CD8-positive, alpha-beta memory T cell (primary cell): ENCODE results near the gene ITCH. TPM values are rescaled to one million over a fixed set of nuclear protein-coding genes. Genes with fewer than 3 reads are reported as not detected.
"Not testable (repeated sequence)": the region's sequence is repeated elsewhere in the genome, so short reads cannot be mapped to it uniquely, and the experiment has no call there.

ENCODE experiments used
- CTCF ChIA-PET: fragments of 350-600 bp; sonication (Branson Sonifier 250); formaldehyde crosslinking; loops from one replicate; lab custom pipeline; 2021; ENCODE audit warnings: antibody characterized with exemption; lab: Charles Lee
- POLR2A ChIA-PET: fragments of 350-600 bp; sonication (Branson Sonifier 250); formaldehyde crosslinking; loops from one replicate; lab custom pipeline; 2021; ENCODE audit warnings: antibody characterized with exemption; lab: Charles Lee
- DNase-seq, 5 donors: peaks; one replicate each; pipeline versions ENCODE4 v3.0.0 to v3.0.0-alpha.2; 2020 to 2022; ENCODE audit warnings: mixed read lengths in 1 of 5
- H3K27ac ChIP-seq: one replicate; pipeline ENCODE4 v1.7.0; 2013; ENCODE audit warnings: low read depth, mild to moderate bottlenecking, low read length, moderate library complexity
- H3K27me3 ChIP-seq: 2 replicates; pipeline ENCODE4 v1.7.0; 2013; ENCODE audit warnings: low read length, mild to moderate bottlenecking; ENCODE audit not compliant: insufficient read depth, poor library complexity, severe bottlenecking
- H3K36me3 ChIP-seq: 2 replicates; pipeline ENCODE4 v1.7.0; 2013; ENCODE audit warnings: mild to moderate bottlenecking, low read length, moderate library complexity; ENCODE audit not compliant: insufficient read depth
- H3K4me1 ChIP-seq: 2 replicates; pipeline ENCODE4 v1.7.0; 2013; ENCODE audit warnings: mild to moderate bottlenecking, low read length, moderate library complexity; ENCODE audit not compliant: insufficient read depth
- H3K4me3 ChIP-seq: 2 replicates; pipeline ENCODE4 v1.7.0; 2013; ENCODE audit warnings: mild to moderate bottlenecking, low read length
- H3K9me3 ChIP-seq: 2 replicates; pipeline ENCODE4 v1.7.0; 2013; ENCODE audit warnings: mild to moderate bottlenecking, low read length
- H3K27ac Mint-ChIP-seq, 8 donors: one replicate each; pipeline ENCODE4 v1.8.0; 2020 to 2021; ENCODE audit warnings: mixed read lengths in 8 of 8, mild to moderate bottlenecking in 6 of 8, inconsistent platforms in 3 of 8, moderate library complexity in 3 of 8
- H3K27me3 Mint-ChIP-seq, 2 donors: one replicate each; pipeline ENCODE4 v1.8.0; 2020 to 2021; ENCODE audit warnings: mixed read lengths in 2 of 2, mild to moderate bottlenecking in 1 of 2, moderate library complexity in 1 of 2
- H3K36me3 Mint-ChIP-seq, 3 donors: one replicate each; pipeline ENCODE4 v1.8.0; 2020 to 2021; ENCODE audit warnings: mixed read lengths in 3 of 3, inconsistent platforms in 1 of 3, mild to moderate bottlenecking in 1 of 3
- H3K4me1 Mint-ChIP-seq, 3 donors: one replicate each; pipeline ENCODE4 v1.8.0; 2020 to 2021; ENCODE audit warnings: mixed read lengths in 3 of 3, inconsistent platforms in 1 of 3, mild to moderate bottlenecking in 1 of 3
- H3K4me3 Mint-ChIP-seq, 7 donors: one replicate each; pipeline ENCODE4 v1.8.0; 2020 to 2021; ENCODE audit warnings: mixed read lengths in 7 of 7, mild to moderate bottlenecking in 6 of 7, moderate library complexity in 4 of 7, inconsistent platforms in 2 of 7
- H3K9me3 Mint-ChIP-seq, 5 donors: one replicate each; pipeline ENCODE4 v1.8.0; 2020 to 2022; ENCODE audit warnings: mixed read lengths in 5 of 5, mild to moderate bottlenecking in 3 of 5, moderate library complexity in 2 of 5, inconsistent platforms in 1 of 5
- polyA plus RNA-seq: library from polyadenylated mRNA; unstranded; fragments of 300-500 nt; fragmentation: Illumina TruSeq; gene quantifications from one replicate; pipeline ENCODE4 v1.2.3, GENCODE V29; 2021
- total RNA-seq, 2 experiments: library from RNA; stranded (reverse); gene quantifications; one replicate each; pipeline ENCODE4 v1.2.3, GENCODE V29; 2021

Gene ITCH
- total and polyA plus RNA-seq, 3 experiments from 2014 or later = 38.0 to 51.7 (median 45.6) TPM

DNA sequence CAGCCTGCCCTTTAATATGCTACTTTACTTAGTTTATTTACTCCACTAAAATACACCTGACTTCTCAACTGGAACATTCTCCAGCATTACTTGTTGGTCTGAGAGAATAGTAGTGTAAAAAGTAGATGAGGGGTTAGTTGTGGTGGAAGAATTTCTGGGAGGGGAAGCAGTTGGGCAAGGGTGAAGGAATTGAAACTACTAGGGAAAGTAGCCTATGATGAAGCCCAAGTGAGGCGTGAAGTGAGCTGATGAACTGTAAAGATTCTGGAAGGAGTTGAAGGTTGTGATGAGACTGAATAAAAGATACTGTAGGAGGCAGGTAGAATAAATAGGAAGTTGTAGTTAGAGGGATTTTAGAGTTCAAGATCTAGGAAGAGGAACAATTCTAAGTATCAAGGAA, 72.5 kb downstream of the ITCH start:
- ChIA-PET POLR2A (no interaction called here), CTCF (interaction anchor here (1.0 kb wide), 1 partner anchor 11 kb away, joined by 3 read pairs; no protein-coding TSS in a partner anchor)
- Mint-ChIP-seq H3K27me3 (no peaks in the 10 kb centered on the region), H3K27ac (peak overlapping the region in 6 of 8 donors; percentile 9 to 77 (median 64)), H3K9me3 (no peaks in the 10 kb centered on the region), H3K4me1 (peaks cover 3 to 22% (median 19%) of the 10 kb centered on the region in 3 donors), H3K36me3 (peaks cover 0 to 57% (median 15%) of the 10 kb centered on the region in 3 donors), H3K4me3 (no peak overlapping the region)
- no peak for DNase-seq
- Histone ChIP-seq H3K36me3 (peaks cover 19% of the 10 kb centered on the region), H3K4me3 (no peak overlapping the region), H3K9me3 (no peaks in the 10 kb centered on the region), H3K27ac (no peak overlapping the region), H3K27me3 (no peaks in the 10 kb centered on the region), H3K4me1 (no peaks in the 10 kb centered on the region)

DNA sequence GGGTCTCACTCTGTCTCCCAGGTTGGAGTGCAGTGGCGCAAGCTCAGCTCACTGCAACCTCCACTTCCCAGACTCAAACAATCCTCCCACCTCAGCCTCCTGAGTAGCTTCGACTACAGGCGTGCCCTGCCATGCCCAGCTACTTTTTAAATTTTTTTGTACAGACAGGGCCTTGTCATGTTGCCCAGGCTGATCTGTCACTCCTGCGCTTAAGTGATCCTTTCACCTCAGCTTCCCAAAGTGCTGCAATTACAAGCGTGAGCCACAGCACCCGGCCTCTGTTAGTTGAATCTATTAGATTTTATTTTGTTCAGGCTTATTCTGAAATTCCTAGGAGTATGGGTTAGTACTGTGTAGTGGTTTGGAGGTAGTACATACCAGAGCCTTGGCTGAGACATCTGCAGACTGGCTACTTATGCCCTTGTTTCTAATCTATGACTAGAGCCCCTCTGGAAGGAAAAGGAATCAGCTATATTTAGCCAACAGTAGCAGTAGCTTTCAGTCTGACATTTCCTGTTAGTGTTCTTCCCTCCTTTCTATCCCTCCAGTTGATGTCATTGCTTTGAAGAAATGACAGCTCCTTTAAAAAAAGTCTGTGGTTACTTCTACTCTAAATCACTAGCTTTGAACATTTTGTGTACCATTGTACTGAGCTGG, 74.4 kb downstream of the ITCH start:
- Mint-ChIP-seq H3K27me3 (no peaks in the 10 kb centered on the region), H3K4me1 (peaks cover 3 to 14% (median 13%) of the 10 kb centered on the region in 3 donors), H3K36me3 (peaks cover 4 to 63% (median 15%) of the 10 kb centered on the region in 3 donors), H3K27ac (peak overlapping the region in 5 of 8 donors; percentile 17 to 81 (median 30)), H3K4me3 (no peak overlapping the region), H3K9me3 (no peaks in the 10 kb centered on the region)
- no peak overlapping the region for H3K27ac ChIP-seq
- ChIA-PET POLR2A (no interaction called here), CTCF (interaction anchor here (1.5 kb wide), 1 partner anchor 124 kb away, joined by 3 read pairs; no protein-coding TSS in a partner anchor)
- peaks cover 29% of the 10 kb centered on the region for H3K36me3 ChIP-seq
- no peaks in the 10 kb centered on the region for H3K4me1 ChIP-seq
- H3K27me3 ChIP-seq = no peaks in the 10 kb centered on the region
- DNase-seq = no peak
- H3K9me3 ChIP-seq = no peaks in the 10 kb centered on the region
- no peak overlapping the region for H3K4me3 ChIP-seq

DNA sequence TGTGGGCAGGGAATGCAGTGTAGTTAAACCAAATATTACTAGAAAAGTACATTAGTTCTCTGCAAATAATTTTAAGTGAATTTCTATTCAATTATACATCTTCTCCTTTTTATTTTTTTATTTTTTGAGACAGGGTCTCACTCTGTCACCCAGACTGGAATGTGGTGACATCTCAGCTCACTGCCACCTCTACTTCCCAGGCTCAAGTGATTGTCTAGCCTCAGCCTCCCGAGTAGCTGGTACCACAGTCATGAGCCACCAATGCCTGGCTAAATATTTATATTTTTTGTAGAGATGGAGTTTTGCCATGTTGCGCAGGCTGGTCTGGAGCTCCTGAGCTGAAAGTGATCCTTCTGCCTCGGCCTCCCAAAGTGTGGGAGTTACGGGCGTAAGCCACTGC, 76.1 kb downstream of the ITCH start:
- Histone ChIP-seq H3K27me3 (no peaks in the 10 kb centered on the region), H3K27ac (no peak overlapping the region), H3K4me1 (no peaks in the 10 kb centered on the region), H3K9me3 (no peaks in the 10 kb centered on the region), H3K36me3 (peaks cover 29% of the 10 kb centered on the region), H3K4me3 (no peak overlapping the region)
- Mint-ChIP-seq H3K36me3 (peaks cover 4 to 70% (median 17%) of the 10 kb centered on the region in 3 donors), H3K4me3 (no peak overlapping the region), H3K27me3 (no peaks in the 10 kb centered on the region), H3K9me3 (no peaks in the 10 kb centered on the region), H3K4me1 (peaks cover 3 to 17% (median 16%) of the 10 kb centered on the region in 3 donors), H3K27ac (peak overlapping the region in 1 of 8 donors; percentile 17)
- ChIA-PET CTCF (no interaction called here), POLR2A (no interaction called here)
- no peak for DNase-seq

DNA sequence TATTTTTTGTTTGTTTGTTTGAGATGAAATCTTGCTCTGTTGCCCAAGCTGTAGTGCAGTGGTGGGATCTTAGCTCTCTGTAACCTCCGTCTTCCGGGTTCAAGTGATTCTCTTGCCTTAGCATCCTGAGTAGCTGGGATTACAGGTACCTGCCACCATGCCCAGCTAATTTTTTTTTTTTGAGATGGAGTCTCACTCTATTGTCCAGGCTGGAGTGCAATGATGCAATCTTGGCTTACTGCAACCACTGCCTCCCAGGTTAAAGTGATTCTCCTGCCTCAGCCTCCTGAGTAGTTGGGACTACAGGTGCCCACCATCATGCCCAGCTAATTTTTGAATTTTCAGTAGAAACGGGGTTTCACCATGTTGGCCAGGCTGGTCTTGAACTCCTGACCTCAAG, 78.3 kb downstream of the ITCH start:
- Mint-ChIP-seq H3K27ac (peak overlapping the region in 1 of 8 donors; percentile 50), H3K4me1 (peaks cover 0 to 11% (median 7%) of the 10 kb centered on the region in 3 donors), H3K36me3 (peaks cover 4 to 80% (median 19%) of the 10 kb centered on the region in 3 donors)
- DNase-seq, H3K4me3 Mint-ChIP-seq, POLR2A ChIA-PET, H3K27ac ChIP-seq, H3K27me3 Mint-ChIP-seq, H3K4me1 ChIP-seq, H3K4me3 ChIP-seq, H3K27me3 ChIP-seq, H3K9me3 Mint-ChIP-seq, CTCF ChIA-PET, H3K9me3 ChIP-seq: not testable (repeated sequence)
- peaks cover 34% of the 10 kb centered on the region for H3K36me3 ChIP-seq

DNA sequence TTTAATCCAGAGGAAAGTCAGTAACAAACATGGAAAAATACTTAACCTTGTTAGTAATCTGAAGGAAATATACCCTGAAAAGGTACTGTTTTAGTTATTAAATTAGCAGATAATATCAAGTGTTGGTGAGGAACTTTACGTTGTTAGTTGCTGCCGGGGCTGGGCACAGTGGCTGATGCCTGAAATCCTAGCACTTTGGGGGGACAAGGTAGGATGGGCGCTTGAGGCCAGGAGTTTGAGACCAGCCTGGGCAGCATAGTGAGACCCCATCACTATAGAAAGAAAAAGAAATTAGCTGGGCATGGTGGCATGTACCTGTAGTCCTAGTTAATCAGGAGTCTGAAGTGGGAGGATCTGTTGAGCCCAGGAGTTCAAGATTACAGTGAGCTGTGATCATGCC, 80.5 kb downstream of the ITCH start:
- peaks cover 4 to 82% (median 25%) of the 10 kb centered on the region in 3 donors for H3K36me3 Mint-ChIP-seq

DNA sequence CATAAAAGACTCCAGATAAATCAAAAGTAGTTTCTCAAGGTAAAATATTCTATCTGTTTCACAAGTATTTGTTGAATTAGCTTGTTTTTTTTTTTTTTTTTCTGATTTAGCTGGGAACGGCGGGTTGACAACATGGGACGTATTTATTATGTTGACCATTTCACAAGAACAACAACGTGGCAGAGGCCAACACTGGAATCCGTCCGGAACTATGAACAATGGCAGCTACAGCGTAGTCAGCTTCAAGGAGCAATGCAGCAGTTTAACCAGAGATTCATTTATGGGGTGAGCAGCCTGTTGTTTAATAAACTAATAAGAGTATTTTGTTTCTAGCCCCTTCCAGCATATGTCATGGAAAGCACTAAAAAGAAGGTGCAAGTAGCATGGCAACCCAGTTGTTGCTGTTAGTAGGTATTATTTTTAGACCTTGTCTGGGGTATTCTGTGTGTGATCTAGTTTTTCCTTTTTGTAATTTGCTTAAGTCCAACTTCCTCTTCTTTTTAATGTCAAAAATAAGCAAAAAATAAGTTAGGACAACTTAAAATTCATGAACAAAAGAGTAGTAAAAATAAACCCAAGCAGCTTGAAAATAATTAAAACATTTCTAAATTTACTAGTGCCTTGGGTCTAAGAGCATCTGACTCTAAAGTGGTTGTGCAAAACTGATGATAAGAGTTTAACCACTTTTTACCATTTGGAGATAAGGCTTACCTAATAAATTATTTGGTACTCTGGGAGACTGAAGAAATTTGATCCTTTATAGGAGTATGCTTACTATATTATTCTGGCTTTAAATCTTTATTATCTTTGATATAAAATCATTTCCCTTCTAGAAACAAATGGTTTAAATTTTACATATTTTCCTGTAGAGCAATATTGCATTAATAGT, 82.3 kb downstream of the ITCH start:
- Histone ChIP-seq H3K27ac (no peak overlapping the region), H3K9me3 (no peaks in the 10 kb centered on the region), H3K4me3 (no peak overlapping the region), H3K36me3 (peaks cover 19% of the 10 kb centered on the region), H3K4me1 (no peaks in the 10 kb centered on the region), H3K27me3 (no peaks in the 10 kb centered on the region)
- Mint-ChIP-seq H3K27me3 (no peaks in the 10 kb centered on the region), H3K36me3 (peaks cover 4 to 81% (median 23%) of the 10 kb centered on the region in 3 donors), H3K9me3 (no peaks in the 10 kb centered on the region), H3K27ac (peak overlapping the region in 4 of 8 donors; percentile 10 to 85 (median 50)), H3K4me3 (no peak overlapping the region), H3K4me1 (peaks cover 27 to 37% (median 34%) of the 10 kb centered on the region in 3 donors)
- CTCF ChIA-PET = no interaction called here
- no peak for DNase-seq
- POLR2A ChIA-PET = no interaction called here

More for the DNA sequence above, 80.5 kb downstream of the ITCH start:
- POLR2A ChIA-PET = no interaction called here
- DNase-seq = no peak
- no peak overlapping the region for H3K4me3 Mint-ChIP-seq
- H3K4me1 ChIP-seq = no peaks in the 10 kb centered on the region
- peaks cover 8 to 20% (median 20%) of the 10 kb centered on the region in 3 donors for H3K4me1 Mint-ChIP-seq
- H3K27me3 ChIP-seq = no peaks in the 10 kb centered on the region
- peaks cover 35% of the 10 kb centered on the region for H3K36me3 ChIP-seq
- no peak overlapping the region for H3K27ac ChIP-seq
- H3K9me3 Mint-ChIP-seq = no peaks in the 10 kb centered on the region
- H3K9me3 ChIP-seq = no peaks in the 10 kb centered on the region
- H3K4me3 ChIP-seq = no peak overlapping the region
- H3K27me3 Mint-ChIP-seq = no peaks in the 10 kb centered on the region
- CTCF ChIA-PET = interaction anchor here (2.1 kb wide), 1 partner anchor 131 kb away, joined by 6 read pairs; no protein-coding TSS in a partner anchor
- H3K27ac Mint-ChIP-seq = peak overlapping the region in 2 of 8 donors; percentile 17 to 49

DNA sequence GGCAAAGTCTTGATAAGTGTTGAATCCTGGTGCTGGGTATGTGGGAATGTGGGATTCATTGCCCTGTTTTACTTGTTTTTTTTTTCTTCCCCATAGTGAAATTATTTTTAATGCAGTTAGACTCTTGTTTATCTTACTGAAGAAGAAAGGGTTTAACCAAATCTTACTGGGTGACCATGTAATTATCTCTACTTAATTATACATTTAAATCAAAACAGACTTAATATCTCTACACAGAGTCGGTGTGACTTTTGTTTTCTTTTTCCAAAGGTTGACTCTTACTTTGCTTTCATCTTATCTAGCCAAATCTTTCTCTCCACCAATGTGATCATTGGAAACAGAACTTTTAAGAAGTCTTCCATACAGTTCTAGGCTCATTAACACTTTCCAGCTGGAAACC, 85.4 kb downstream of the ITCH start:
- no peaks in the 10 kb centered on the region for H3K9me3 Mint-ChIP-seq
- Histone ChIP-seq H3K36me3 (peaks cover 25% of the 10 kb centered on the region), H3K27ac (no peak overlapping the region), H3K4me3 (no peak overlapping the region), H3K4me1 (no peaks in the 10 kb centered on the region), H3K9me3 (no peaks in the 10 kb centered on the region), H3K27me3 (no peaks in the 10 kb centered on the region)
- H3K4me1 Mint-ChIP-seq = peaks cover 29 to 36% (median 33%) of the 10 kb centered on the region in 3 donors
- POLR2A ChIA-PET = no interaction called here
- CTCF ChIA-PET = no interaction called here
- H3K4me3 Mint-ChIP-seq = no peak overlapping the region
- peaks cover 0 to 88% (median 22%) of the 10 kb centered on the region in 3 donors for H3K36me3 Mint-ChIP-seq
- no peak for DNase-seq
- H3K27me3 Mint-ChIP-seq = no peaks in the 10 kb centered on the region
- peak overlapping the region in 7 of 8 donors; percentile 2 to 90 (median 74) for H3K27ac Mint-ChIP-seq
